ENCODE results near the gene ZNF562.
A peak's percentile ranks its signal among the peaks of the same experiment; 100 is the strongest.
"Not testable (repeated sequence)": the region's sequence is repeated elsewhere in the genome, so short reads cannot be mapped to it uniquely, and the experiment has no call there.

ZNF562 gene

DNA sequence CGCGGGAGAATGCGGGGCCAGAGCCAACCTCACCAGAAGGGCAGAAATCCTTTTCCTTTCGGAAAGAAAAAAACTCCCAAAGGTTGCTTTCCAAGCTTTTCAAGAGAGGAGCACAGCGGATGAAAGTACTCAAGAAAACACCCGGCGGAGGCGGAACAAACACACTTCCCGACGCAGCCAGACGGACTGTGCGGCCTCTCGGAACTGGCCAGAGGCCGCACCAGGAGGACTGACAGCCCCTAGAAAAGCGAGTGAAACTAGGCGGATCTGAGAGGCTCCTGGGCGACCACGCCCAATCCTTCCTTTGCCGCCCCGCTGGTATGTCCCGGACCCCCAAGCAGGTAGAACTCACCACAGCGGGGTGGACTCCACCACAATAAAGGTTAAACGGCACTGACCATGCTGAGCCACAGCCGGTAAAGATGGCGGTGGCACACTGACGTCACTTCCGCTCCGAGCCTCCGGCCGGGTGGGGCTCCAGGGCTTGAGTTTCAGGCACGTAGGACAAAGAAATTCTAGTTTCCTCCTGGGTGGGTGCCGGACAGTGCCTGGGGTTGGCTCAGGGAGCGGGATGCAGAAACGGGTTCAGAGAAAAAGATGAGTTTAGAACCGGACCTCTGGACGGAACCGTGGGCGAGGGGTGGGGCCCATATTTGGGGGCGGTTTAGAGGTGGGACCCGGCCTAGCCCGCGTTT is at the start of gene ZNF562:
Gene ZNF562, minus strand, starts transcription at position 438 of the 695 bp plus-strand sequence. CDS start 14,356 bp downstream, outside the sequence.
- DNase-seq, result peak; percentile 79

DNA sequence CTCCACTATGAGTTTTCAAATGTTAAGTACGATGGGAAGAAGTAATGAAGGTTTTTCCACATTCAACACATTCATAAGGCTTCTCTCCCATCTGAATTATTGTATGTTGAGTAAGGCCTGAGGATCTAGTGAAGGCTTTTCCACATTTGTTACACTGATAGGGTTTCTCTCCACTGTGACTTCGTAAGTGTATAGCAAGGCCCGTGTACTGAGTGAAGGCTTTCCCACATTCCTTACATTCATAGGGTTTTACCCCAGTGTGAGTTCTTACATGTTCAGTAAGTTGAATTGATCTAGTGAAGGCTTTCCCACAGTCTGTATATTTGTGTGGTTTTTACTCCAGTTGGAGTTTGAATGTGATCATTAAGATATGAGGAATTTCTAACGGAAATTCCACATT is 49.3 kb upstream of the ZNF562 start:
- DNase-seq, result no peak

DNA sequence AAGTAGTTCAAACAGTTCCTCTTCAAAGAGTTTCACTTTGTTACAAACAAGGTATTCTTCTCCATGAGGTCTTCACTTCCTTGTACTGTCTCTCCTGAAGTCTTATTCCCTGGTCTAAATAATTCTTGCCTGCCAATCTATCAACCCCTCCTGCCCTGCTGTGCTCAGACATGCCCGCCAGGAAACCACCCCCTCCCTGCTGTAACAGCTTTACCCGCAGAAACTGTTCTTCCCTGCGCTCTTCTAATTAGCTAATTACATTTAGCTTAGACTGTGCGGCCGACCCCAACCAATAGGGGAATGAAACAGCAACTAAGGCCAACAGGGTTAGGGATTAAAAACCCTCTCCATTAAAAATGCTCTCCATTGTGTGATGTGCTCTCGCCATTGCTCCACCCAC is 47.0 kb upstream of the ZNF562 start:
- no peak for DNase-seq

DNA sequence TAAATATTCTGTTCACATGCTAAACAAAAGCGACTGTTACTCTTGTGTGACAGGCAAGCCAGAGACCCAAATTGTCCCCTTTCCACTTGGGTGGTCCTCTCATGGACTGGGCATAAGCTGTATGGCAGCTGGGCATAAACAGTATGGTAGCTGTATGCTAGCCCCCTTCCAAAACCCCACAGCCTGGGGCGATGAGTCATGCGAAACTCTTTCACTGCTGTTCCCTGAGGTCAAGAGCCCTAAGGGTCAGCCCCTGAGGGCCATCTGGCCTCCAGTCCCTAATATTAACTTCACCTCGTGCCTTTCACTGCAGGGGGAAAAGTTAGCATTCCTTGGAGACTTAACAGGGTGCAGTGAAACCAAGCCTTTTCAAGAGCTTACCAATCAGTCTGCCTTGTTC is 45.6 kb upstream of the ZNF562 start:
- DNase-seq, result no peak

DNA sequence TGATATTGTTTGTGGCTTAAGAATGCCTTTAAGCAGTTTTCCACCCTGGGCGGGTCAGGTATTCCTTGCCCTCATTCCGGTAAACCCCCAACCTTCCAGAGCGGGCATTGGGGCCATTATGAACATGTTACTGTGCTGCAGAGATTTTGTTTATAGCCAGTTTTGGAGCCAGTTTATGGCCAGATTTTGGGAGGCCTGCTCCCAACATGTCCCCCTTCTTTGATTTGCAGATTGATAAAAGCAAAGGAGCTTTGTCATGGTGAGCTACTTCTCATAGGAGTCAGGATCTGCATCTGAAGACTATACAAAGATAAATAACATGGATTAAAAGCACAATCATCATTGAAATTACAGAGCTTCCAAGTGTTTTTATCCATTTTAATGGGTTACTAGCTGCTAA is 36.9 kb upstream of the ZNF562 start:
- DNase-seq, result no peak

DNA sequence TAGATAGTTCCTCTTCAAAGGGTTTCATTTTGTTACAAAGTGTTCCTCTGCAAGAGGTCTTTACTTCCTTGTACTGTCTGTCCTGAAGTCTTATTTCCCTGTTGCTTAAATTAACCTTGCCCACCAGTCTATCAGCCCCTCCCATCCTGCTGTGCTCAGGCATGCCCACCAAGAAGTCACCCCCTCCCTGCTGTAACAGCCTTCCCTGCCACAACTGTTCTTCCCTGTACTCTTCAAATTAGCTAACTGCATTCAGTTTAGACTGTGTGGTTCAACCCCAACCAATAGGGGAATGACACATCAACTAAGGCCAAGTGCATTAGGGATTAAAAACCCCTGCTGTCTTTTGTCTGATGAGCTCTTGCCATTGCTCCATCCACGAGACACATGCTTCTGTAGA is 34.4 kb upstream of the ZNF562 start:
- no peak for DNase-seq

DNA sequence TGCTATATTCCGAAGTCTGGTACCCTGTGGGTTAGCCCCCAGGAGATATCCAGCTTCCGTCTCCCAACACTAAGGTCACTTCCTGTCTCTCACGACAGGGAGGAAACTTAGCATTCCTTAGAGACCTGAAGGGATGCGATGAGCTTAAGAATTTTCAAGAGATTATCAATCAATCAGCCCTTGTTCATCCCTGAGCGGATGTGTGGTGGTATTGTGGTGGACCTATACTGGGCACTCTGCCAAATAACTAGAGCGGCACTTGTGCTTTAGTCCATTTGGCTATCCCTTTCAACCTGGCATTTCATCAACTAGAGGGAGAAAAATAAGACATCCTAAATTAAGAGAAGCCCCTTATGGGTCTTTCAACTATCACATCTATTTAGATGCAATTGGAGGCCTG is 30.9 kb upstream of the ZNF562 start:
- no peak for DNase-seq

DNA sequence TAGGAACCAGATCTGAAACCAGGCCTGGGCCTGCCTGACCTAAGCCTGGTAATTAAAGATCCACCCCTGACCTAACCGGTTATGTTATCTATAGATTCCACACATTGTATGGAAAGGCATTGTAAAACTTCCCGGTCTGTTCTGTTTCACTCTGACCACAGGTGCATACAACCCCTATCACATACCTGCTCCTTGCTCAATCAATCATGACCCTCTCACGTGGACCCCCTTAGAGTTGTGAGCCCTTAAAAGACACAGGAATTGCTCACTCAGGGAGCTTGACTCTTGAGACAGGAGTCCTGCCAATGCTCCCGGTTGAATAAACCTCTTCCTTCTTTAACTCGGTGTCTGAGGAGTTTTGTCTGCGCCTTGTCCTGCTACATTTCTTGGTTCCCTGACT is 27.3 kb upstream of the ZNF562 start:
- DNase-seq, result no peak

DNA sequence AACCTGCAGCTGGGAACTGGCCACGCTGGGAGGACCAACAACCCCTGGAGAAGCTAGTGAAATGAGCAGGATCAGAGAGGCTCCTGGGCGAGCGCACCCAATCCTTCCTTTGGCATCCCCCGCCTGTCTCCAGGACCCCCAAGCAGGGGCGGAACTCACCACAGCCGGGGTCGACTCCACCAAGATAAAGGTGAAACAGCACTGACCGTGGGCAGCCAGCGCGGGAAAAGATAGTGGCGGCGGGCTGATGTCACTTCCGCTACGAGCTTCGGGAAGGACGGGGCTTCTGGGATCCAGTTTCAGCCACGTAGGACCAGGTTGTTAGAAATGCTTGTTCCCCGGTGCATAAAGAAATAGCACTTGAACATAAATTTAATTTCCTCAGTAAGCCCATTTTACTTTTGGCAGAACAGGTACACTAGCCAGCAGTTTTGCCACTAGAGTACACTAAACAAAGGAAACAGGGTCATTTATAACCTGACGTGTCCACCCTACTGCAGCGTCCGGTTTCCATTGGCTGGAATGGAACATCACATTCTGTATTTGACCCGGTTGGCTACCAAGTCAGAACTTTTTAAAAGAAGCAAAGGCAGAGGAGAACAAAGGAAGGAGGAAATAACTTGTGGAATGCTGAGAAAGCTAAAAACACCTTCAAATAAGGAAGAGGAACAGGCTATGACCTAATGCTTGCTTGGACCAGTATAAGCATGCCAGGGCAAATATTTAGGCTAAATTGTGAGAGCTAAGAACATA is 25.5 kb upstream of the ZNF562 start:
- DNase-seq, result no peak

DNA sequence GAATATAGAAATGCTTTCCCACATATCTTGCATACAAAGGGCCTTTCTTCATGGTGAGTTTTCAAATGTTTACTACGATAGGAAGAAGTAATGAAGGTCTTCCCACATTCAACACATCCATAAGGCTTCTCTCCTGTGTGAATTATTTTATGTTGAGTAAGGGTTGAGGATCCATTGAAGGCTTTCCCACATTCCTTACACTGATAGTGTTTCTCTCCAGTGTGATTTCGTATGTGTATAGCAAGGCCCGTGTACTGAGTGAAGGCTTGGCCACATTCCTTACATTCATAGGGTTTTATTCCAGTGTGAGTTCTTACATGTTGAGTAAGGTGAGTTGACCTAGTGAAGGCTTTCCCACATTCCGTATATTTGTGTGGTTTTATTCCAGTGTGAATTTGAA is 15.4 kb upstream of the ZNF562 start:
- not testable (repeated sequence) for DNase-seq

DNA sequence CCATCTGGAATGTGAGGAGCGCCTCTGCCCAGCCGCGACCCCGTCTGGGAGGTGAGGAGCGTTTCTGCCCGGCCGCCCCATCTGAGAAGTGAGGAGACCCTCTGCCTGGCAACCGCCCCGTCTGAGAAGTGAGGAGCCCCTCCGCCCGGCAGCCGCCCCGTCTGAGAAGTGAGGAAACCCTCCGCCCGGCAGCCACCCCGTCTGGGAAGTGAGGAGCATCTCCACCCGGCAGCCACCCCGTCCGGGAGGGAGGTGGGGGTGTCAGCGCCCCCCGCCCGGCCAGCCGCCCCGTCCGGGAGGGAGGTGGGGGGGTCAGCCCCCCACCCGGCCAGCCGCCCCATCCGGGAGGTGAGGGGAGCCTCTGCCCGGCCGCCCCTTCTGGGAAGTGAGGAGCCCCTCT is 5.1 kb upstream of the ZNF562 start:
- DNase-seq, result not testable (repeated sequence)

DNA sequence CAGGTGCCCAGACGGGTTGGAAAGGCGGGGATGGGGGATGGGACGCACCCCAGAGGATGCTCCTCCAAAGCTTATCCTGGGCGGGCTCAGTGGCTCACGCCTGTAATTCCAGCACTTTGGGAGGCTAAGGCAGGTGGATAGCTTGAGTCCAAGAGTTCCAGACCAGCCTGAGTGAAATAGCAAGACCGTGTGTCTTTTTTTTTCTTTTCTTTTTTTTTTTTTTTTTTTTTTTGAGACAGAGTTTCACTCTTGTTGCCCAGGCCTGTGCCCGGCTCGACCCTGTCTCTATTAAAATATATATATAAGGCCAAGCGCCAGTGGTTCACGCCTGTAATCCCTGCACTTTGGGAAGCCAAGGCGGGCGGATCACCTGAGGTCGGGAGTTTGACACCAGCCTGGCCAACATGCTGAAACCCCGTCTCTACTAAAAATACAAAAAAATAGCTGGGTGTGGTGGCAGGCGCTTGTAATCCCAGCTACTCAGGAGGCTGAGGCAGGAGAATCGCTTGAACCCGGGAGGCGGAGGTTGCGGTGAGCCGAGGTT is 530 bp upstream of the ZNF562 start:
- not testable (repeated sequence) for DNase-seq

DNA sequence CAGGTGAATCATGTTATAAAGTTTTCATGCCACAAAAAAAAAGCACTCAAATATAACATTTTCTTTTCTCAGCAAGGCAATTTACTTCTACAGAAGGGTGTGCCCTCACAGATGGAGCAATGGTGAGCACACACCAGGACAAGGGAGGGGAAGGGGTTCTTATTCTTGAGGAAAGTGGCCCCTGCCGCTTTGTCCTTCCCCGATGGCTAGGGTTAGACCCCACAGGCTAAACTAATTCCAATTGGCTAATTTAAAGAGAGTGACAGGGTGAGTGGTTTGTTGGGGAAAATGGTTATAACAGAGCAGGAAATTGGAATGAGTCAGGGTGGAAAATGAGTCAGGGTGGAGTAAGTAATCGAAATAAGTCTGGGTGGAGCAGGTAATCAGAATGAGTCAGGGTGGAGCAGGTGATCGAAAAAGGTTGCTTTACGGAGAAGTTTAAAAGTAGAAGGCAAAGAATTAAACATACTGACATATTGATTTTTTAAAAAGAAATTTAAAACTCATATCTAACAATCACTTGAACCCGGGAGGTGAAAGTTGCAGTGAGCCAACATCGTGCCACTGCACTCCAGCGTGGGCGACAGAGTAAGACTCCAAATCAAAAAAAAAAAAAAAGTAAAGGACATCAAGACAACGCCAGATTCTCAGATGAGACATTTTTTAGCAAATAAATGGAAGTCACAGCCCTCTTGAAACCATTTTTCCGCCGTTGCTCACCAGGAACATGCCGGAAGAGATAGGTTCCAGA is 813 bp downstream of the ZNF562 start:
- DNase-seq, result peak; percentile 76

DNA sequence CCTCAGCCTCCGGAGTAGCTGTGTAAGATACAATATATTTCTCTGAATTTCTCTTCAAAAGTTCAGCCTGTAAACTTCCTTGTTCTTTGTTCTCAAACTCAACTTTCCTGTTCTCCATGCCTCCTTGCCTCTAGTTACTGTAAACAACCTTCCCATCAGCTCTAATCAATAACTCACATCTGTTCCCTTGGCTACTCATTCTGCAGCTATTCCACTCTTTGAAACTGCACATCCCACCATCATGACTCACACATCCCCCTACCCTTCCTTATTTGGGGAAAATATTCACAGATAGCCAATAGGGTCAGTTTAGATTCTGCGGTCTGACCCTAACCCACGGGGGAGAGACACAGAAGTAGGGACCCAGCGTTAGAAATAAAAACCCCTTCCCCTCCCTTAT is 2.0 kb downstream of the ZNF562 start:
- DNase-seq, result no peak

DNA sequence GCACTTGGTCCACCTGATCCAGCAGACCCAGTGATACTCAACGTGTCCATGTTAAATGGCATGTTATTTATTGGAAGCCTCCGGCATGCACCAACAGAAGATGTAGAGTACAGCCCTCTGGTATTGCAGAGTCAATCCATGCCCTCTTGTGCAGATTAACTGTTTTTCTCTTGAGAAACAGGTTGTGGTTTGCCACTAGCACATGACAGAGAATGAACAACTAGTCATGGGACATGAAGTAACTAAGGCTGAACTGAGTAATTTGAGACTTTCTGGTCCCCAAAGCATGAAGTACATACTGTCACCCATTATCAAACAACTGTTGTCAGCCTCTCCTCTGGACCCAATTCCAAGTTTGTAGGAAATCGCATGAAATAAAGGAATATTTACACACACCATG is 3.2 kb downstream of the ZNF562 start:
- DNase-seq, result peak; percentile 27

DNA sequence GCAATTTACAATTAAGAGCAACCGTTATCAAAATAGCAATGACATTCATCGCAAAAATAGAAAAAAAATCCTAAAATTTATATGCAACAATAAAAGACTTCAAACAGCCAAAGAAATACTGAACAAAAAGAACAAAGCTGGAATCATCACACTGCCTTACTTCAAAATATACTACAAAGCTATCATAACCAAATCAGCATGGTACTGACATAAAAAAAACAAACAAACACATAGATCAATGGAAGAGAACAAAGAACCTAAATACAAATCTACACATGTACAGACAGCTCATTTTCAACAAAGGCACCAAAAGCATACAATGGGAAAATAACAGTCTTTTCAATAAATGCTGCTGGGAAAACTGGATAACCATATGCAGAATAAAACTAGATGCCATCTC is 6.4 kb downstream of the ZNF562 start:
- no peak for DNase-seq

DNA sequence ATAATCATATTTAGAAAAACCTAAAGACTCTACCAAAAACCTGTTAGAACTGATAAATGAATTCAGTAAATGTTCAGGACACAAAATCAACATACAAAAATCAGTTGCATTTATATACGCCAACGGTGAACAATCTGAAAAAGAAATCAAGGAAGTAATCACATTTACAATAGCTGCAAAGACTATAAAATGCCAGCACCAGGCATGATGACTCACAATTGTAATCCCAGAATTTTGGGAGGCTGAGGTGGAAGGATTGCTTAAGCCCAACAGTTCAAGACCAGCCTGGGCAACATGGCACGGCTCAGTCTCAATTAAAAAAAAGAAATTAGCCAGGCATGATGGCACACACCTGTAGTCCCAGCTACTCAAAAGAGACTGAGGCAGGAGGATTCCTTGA is 7.0 kb downstream of the ZNF562 start:
- no peak for DNase-seq

DNA sequence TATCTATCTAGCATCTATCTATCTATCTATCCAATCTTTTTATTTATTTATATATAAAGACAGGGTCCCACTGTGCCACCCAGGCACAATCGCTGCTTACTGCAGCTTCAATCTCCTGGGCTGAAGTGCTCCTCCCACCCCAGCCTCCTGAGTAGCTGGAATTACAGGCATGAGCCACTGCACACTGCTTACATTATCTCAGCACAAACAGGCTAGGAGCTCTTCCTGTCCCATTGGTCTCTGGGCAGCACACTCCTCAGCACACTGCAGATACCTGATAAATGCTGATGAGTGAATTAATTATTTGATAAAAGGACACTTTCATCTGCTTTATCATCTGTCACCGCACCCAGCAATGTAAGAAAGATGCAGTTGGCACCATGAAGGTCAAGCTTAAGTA is 16.1 kb downstream of the ZNF562 start:
- DNase-seq, result no peak

DNA sequence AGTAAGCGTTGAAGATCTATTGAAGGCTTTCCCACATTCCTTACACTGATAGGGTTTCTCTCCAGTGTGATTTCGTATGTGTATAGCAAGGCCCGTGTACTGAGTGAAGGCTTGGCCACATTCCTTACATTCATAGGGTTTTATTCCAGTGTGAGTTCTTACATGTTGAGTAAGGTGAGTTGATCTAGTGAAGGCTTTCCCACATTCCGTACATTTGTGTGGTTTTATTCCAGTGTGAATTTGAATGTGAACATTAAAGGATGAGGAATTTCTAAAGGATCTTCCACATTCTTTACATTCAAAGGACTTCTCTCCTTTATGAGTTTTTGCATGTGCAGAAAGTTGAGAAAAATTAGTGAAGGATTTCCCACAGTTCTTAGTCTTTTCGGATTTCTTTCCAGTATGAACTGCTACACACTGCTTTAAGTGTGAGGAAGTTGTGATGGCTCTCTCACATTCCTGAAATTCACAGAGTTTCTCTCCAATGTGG is 21.8 kb downstream of the ZNF562 start:
- DNase-seq, result not testable (repeated sequence)

DNA sequence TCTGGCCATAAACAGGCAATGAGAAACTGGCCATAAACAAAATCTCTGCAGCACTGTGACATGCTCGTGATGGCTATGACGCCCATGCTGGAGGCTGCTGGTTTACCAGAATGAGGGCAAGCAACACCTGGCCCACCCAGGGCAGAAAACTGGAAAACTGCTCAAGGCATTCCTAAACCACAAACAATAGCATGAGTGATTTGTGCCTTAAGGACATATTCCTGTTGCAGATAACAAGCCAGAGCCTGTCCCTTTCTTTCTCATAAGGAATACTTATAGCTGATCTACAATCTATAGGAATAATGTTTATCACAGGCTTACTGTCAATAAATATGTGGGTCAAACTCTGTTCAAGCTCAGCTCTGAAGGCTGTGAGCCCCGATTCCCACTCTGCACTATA is 23.4 kb downstream of the ZNF562 start:
- not testable (repeated sequence) for DNase-seq

DNA sequence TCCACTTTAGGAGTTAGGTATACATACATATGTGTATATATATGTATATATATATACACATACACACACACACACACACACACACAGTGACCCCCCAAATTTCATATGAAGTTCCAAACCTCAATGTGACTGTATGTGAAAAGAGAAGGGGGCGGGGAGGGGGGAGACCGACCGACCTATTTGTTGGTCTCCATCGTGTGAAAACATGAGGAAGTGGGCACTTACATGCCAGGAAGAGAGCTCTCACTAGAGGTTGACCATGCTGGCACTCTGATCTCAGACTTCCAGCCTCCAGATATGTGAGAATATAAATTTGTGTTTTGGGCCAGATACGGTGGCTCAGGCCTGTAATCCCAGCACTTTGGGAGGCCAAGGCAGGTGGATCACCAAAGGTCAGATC is 24.6 kb downstream of the ZNF562 start:
- no peak for DNase-seq

DNA sequence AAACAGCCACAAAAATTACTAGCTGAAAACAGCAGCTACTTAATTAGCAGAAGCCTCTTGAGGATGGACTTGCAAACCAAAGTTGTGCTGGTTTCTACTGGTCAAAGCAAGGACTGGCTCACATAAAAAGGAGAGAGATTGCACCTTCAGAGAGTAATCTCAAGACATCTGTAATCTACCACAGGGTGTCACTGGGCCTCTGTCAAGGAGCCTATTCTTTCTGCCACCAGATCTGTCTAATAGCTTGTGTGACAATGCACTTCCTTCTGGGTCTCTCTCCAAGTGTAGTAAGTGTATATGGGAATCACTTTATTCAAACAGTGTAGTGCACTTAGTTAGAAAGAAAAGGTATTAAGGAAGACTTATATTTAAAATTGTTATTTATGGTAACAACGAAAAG is 29.4 kb downstream of the ZNF562 start:
- no peak for DNase-seq

DNA sequence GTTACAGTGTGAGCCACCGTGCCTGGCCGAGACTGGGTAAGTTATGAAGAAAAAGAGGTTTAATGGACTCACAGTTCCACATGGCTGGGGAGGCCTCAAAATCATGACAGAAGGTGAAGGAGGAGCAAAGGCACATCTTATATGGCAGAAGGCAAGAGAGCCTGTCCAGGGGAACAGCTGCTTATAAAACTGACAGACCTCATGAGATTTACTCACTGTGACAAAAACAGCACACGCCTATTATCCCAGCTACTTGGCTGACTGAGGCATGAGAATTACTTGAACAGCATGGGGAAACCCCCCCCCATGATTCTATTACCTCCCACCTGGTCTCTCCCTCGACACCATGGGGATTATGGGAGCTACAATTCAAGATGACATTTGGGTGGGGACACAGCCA is 30.4 kb downstream of the ZNF562 start:
- DNase-seq, result no peak
